ENCODE measurements around the gene RFX8. TPM values are rescaled to one million over a fixed set of nuclear protein-coding genes. Genes with fewer than 3 reads are reported as not detected.

The RFX8 gene
- total and polyA plus RNA-seq, 2 of the 13 experiments (the other 11 are each of a cell fraction or from before 2014, with no cell fraction given) = not detected

DNA sequence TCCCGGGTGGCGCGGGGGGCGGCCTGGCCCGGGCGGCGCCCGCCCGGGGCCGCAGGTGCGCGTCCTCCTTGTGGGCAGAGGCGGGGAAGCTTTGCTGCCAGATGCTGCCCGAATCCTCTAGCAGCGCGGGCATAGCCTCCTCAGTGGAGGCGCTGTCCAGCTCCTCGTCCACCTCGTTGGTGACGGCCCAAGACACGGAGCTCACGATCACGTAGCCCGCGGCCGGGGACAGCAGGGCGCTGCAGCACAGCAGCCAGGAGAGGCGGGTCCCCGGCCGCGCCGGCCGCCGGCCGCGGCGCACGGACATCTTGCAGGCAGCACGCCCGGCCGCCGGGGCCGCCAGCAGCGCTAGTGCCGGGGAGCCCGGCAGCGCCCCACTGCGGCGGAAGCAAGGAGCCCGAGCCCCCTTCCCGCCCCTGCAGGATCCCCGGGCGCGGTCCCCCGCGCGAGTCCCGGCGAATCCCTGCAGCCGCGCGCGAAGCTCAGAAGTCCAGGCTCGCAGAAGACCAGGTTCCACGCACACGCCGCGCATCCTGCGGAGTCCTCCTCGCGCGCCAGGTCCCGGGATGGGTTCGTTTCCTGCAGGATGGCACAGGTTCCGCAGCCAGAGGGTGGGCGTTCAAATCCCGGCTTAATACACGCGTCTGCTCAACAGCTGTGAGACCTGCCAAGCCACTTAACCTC, 87.6 kb downstream of the RFX8 start, which contains the start of gene CREG2 (continued):
- TF ChIP-seq, protein P1, sequence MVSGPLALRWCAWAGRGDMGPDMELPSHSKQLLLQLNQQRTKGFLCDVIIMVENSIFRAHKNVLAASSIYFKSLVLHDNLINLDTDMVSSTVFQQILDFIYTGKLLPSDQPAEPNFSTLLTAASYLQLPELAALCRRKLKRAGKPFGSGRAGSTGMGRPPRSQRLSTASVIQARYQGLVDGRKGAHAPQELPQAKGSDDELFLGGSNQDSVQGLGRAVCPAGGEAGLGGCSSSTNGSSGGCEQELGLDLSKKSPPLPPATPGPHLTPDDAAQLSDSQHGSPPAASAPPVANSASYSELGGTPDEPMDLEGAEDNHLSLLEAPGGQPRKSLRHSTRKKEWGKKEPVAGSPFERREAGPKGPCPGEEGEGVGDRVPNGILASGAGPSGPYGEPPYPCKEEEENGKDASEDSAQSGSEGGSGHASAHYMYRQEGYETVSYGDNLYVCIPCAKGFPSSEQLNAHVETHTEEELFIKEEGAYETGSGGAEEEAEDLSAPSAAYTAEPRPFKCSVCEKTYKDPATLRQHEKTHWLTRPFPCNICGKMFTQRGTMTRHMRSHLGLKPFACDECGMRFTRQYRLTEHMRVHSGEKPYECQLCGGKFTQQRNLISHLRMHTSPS (CRISPR knock-in tag; IDR thresholded peaks at IDR 0.05; ENCODE audit: low read depth) = no peak
- TF ChIP-seq SRF (IDR thresholded peaks at IDR 0.05; ENCODE audit: low read depth, low read length) (no peak), BORCS8-MEF2B (CRISPR knock-in tag; IDR thresholded peaks at IDR 0.05) (no peak), AGO2 (optimal IDR thresholded peaks at IDR 0.05; ENCODE audit: low read depth, low read length) (no peak), SNRNP70 (IDR thresholded peaks at IDR 0.05; ENCODE audit: low read depth, low read length) (no peak), SP2 (CRISPR knock-in tag; IDR thresholded peaks at IDR 0.05) (no peak), ZSCAN22 (CRISPR knock-in tag; IDR thresholded peaks at IDR 0.05) (no peak), HNRNPL (IDR thresholded peaks at IDR 0.05; ENCODE audit: low read depth, low read length) (0 out of 2 replicates have a peak, but pooled peaks have one; percentile 24), ZNF333 (CRISPR knock-in tag; IDR thresholded peaks at IDR 0.05; ENCODE audit: borderline replicate concordance) (peak; percentile 33; the same call in 1 of the 2 replicates)
- TF ChIP-seq, protein P2, sequence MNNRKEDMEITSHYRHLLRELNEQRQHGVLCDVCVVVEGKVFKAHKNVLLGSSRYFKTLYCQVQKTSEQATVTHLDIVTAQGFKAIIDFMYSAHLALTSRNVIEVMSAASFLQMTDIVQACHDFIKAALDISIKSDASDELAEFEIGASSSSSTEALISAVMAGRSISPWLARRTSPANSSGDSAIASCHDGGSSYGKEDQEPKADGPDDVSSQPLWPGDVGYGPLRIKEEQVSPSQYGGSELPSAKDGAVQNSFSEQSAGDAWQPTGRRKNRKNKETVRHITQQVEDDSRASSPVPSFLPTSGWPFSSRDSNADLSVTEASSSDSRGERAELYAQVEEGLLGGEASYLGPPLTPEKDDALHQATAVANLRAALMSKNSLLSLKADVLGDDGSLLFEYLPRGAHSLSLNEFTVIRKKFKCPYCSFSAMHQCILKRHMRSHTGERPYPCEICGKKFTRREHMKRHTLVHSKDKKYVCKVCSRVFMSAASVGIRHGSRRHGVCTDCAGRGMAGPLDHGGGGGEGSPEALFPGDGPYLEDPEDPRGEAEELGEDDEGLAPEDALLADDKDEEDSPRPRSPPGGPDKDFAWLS (CRISPR knock-in tag; IDR thresholded peaks at IDR 0.05; ENCODE audit: borderline replicate concordance) = no peak
- TF ChIP-seq, protein P3, sequence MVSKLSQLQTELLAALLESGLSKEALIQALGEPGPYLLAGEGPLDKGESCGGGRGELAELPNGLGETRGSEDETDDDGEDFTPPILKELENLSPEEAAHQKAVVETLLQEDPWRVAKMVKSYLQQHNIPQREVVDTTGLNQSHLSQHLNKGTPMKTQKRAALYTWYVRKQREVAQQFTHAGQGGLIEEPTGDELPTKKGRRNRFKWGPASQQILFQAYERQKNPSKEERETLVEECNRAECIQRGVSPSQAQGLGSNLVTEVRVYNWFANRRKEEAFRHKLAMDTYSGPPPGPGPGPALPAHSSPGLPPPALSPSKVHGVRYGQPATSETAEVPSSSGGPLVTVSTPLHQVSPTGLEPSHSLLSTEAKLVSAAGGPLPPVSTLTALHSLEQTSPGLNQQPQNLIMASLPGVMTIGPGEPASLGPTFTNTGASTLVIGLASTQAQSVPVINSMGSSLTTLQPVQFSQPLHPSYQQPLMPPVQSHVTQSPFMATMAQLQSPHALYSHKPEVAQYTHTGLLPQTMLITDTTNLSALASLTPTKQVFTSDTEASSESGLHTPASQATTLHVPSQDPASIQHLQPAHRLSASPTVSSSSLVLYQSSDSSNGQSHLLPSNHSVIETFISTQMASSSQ (IDR thresholded peaks at IDR 0.05; ENCODE audit: low read depth) = no peak
- TF ChIP-seq, protein P3 (CRISPR knock-in tag; IDR thresholded peaks at IDR 0.05; ENCODE audit: borderline replicate concordance) = 0 out of 2 replicates have a peak, but pooled peaks have one; percentile 18
- TF ChIP-seq, protein P4, sequence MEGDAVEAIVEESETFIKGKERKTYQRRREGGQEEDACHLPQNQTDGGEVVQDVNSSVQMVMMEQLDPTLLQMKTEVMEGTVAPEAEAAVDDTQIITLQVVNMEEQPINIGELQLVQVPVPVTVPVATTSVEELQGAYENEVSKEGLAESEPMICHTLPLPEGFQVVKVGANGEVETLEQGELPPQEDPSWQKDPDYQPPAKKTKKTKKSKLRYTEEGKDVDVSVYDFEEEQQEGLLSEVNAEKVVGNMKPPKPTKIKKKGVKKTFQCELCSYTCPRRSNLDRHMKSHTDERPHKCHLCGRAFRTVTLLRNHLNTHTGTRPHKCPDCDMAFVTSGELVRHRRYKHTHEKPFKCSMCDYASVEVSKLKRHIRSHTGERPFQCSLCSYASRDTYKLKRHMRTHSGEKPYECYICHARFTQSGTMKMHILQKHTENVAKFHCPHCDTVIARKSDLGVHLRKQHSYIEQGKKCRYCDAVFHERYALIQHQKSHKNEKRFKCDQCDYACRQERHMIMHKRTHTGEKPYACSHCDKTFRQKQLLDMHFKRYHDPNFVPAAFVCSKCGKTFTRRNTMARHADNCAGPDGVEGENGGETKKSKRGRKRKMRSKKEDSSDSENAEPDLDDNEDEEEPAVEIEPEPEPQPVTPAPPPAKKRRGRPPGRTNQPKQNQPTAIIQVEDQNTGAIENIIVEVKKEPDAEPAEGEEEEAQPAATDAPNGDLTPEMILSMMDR (CRISPR knock-in tag; IDR thresholded peaks at IDR 0.05) = peak; percentile 69
- TF ChIP-seq, protein P5, sequence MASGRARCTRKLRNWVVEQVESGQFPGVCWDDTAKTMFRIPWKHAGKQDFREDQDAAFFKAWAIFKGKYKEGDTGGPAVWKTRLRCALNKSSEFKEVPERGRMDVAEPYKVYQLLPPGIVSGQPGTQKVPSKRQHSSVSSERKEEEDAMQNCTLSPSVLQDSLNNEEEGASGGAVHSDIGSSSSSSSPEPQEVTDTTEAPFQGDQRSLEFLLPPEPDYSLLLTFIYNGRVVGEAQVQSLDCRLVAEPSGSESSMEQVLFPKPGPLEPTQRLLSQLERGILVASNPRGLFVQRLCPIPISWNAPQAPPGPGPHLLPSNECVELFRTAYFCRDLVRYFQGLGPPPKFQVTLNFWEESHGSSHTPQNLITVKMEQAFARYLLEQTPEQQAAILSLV (CRISPR knock-in tag; IDR thresholded peaks at IDR 0.05; ENCODE audit: borderline replicate concordance) = no peak
- TF ChIP-seq, protein P6, sequence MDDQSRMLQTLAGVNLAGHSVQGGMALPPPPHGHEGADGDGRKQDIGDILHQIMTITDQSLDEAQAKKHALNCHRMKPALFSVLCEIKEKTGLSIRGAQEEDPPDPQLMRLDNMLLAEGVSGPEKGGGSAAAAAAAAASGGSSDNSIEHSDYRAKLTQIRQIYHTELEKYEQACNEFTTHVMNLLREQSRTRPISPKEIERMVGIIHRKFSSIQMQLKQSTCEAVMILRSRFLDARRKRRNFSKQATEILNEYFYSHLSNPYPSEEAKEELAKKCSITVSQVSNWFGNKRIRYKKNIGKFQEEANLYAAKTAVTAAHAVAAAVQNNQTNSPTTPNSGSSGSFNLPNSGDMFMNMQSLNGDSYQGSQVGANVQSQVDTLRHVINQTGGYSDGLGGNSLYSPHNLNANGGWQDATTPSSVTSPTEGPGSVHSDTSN (CRISPR knock-in tag; IDR thresholded peaks at IDR 0.05; ENCODE audit: borderline replicate concordance) = no peak
